OCI-M1 (cell line): ENCODE measurements around the gene KHNYN.
"Not testable (repeated sequence)": the region's sequence is repeated elsewhere in the genome, so short reads cannot be mapped to it uniquely, and the experiment has no call there.

Source experiments
- DNase-seq: peaks from one replicate; lab custom pipeline; 2025; lab: John Stamatoyannopoulos, UW

KHNYN gene

GRCh38 chr14:24437736-24438067 is 7.9 kb downstream of the KHNYN start:
- DNase-seq = no peak

- no peak for DNase-seq
Observed at GRCh38 chr14:24438223-24439097, 8.7 kb downstream of the KHNYN start.

- no peak for DNase-seq
Observed at GRCh38 chr14:24439257-24439656, 9.5 kb downstream of the KHNYN start.

- no peak for DNase-seq
Observed at GRCh38 chr14:24439830-24440605, 10.3 kb downstream of the KHNYN start.

- DNase-seq = no peak
Observed at GRCh38 chr14:24440606-24441399, 11.0 kb downstream of the KHNYN start.

GRCh38 chr14:24441485-24441884 is 11.7 kb downstream of the KHNYN start:
- no peak for DNase-seq

DNA sequence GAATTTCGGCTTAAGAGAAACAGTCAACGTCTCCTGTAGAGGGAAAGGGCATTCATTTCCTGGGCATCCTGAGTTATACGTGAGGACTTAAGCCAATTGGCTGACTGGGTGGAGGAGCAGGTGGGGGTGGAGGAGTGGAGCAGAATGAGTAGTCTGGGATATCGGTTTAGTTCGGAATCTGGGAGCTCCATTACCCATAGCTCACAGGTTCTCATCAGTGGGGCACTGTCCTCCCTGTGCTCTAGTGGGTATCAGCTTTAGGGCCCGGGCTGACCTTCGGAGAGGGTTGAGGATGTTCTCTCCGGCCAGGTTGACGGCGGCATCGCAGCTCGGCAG is 12.1 kb downstream of the KHNYN start:
- DNase-seq = no peak

DNA sequence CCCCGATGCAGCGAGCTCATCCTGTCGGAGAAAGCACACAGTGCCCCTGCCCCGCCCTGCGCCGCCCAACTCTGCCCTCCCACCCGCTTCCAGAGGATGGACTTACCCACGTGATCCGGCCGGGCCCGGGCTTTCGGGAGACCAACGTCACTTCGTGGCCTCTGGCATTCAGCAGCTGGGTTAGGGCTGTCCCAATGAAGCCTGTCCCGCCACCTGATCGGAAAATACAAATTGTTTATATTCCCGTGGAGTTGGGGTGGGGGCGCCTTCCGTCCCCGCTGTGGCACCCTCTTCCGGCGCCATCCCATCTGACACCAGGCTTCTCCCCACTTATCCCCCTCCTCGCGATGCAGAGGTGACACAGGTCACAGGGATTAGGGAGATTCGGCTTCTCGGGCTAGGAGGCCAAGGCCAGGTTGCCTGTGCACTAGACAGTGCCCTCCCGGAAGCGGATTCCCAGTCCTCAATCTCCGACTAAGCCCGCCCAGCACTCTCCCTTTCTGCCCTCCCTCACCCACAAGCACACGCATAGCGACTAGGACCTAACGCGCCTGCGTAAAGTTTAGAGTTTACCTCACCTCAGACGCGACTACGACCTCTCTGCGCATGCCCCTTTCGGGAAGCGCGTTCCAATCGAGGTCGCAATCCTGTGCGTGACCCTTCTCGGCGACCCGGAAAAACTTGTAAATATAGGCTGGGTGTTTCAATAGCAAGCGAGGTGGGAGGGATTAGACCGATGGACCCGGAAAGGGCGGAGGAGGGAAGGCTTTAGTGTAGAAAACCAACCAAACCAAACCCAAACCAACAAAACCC is 12.7 kb downstream of the KHNYN start, which contains the start of gene SDR39U1:
SDR39U1 (minus strand) TSS at position 537 of the 813 bp plus-strand sequence; CDS start at position 530, 7 bp downstream.
- peak; percentile 98 for DNase-seq

DNA sequence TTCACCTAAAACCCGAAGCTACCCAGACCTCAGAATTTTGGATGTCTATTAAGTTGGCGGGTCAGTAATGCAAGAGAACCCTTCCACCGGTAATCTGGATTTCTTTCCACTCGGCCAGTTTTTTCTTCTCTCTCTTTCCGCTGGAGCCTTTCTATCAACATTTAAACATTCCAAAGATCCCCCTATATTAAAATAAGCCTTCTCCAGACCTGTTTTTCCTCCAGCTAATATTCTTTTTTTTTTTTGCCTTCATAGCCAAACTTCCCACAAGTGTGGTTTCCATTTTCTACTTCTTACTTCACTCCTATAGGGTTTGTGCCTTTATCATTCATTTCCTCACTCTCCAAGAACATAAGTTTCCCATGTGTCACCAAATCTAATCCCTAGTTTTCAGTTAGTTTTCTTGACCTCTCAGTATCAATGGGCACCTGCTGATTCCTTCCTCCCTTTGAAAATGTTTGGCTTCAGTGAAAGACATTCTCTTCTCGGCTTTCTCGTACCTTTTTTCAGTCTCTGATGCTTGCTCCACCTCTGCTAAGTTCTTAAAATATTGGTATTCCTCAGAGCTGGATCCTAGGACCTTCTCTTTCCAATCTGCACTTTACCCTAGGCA is 13.4 kb downstream of the KHNYN start:
- peak; percentile 31 for DNase-seq

DNA sequence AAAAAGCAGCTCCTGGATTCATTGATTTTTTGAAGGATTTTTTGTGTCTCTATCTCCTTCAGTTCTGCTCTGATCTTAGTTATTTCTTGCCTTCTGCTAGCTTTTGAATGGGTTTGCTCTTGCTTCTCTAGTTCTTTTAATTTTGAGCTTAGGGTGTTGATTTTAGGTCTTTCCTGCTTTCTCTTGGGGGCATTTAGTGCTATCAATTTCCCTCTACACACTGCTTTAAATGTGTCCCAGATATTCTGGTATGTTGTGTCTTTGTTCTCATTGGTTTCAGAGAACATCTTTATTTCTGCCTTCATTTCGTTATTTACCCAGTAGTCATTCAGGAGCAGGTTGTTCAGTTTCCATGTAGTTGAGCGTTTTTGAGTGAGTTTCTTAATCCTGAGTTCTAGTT is 21.1 kb downstream of the KHNYN start:
- DNase-seq = not testable (repeated sequence)

DNA sequence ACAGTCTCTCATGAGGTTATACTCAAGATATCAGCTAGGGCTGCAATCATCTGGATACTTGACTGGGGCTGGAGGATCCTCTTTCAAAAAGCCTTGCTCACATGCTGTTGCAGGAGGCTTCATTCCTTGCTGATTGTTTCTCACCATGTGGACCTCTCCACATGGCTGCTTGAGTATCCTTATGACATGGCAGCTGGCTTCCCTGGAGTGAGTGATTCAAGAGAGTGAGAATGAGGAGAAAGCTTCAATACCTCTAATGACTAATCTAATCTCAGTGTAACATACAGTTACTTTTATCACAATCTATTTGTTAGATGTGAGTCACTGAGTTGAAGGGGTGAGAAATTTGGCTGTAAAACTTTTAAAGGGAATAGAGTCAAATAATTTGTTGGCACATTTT is 27.2 kb downstream of the KHNYN start:
- DNase-seq = peak; percentile 18

DNA sequence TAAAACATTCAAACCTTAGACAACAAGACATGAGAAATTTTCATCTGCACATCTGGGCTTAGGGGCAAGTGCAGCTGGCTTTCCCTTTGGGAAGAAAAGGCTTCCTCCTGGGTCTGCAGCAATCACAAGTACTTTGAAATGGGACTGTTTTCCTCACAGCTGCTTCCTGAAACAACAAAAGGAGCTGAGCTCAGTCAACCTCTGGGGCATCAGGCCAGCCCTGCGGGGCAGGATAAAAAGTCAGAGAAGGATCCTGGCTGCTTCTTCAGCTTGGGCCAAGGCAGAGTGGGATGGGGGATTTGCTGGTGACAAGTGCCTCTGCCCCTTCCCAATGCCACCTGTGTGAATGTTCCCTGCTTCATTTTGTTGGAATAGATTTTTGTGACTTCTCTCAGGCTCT is 29.0 kb downstream of the KHNYN start:
- no peak for DNase-seq

DNA sequence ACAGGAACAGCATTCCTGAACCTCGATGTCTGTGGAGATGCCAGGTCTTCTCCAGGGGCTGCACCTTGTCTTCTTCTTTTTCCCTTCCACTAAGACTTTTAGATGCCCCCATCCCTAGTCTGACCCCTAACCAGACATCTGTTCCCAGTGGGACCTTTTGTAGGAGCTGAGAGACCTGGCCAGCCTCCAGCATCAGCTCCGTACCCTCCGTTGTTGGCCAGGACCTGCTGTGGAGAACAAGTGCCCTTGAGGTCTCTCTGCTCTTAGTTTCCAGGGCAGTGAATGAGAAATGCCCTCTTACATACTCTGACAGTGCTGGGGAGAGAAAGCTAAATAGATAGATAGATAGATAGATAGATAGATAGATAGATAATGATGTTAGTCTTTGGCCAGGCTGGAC is 29.6 kb downstream of the KHNYN start:
- DNase-seq = no peak

- no peak for DNase-seq
Observed at GRCh38 chr14:24461336-24461735, 31.6 kb downstream of the KHNYN start.

DNA sequence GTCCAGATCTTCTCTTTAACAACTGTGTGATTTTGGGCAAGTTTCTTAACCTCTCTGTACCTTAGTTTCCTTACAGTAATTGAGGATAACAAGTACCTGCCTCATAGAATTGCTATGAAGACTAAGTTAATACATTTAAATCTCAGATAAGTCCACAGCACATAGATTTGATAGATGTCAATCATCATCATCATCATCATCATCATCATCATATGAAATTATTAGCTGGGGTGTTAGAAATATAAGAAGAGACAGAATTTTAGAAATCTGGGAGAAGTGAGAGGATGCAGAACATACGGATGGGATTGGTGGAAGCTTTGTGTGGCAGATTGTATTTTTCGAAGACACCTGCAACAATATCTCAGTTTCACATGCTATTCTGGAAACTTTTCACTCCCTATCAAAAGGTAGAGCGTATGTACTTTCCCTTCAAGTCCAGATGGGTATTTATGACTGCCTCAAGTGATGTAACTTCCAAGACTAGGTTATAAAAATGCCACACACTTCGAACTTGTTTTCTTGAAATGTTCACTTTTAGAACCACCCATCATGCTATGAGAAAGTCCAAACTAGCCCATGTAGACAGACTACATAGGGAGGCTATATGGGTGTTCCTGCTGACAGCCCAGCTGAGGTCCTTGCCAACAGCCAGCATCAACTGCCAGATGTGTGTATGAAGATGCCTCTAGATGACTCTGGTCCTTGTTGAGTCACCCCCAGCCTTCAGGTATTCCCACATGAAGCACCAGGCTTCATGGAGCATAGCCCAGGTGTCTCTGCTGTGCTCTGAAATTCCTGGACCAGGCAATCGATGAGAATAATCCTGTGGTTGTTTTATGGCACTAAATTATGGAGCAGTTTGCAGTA is 33.5 kb downstream of the KHNYN start:
- no peak for DNase-seq

- no peak for DNase-seq
Observed at GRCh38 chr14:24463884-24464785, 34.4 kb downstream of the KHNYN start.

GRCh38 chr14:24465368-24465767 is 35.6 kb downstream of the KHNYN start:
- no peak for DNase-seq

- no peak for DNase-seq
Observed at GRCh38 chr14:24465805-24466204, 36.1 kb downstream of the KHNYN start.

DNA sequence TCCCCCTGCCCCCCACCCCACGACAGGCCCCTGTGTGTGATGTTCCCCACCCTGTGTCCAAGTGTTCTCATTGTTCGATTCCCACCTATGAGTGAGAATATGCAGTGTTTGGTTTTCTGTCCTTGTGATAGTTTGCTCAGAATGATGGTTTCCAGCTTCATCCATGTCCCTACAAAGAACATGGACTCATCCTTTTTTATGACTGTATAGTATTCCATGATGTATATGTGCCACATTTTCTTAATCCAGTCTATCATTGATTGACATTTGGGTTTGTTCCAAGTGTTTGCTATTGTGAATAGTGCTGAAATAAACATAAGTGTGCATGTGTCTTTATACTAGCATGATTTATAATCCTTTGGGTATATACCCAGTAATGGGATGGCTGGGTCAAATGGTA is 40.7 kb downstream of the KHNYN start:
- not testable (repeated sequence) for DNase-seq
